ENCODE measurements around the gene WFIKKN1.

WFIKKN1 gene

DNA sequence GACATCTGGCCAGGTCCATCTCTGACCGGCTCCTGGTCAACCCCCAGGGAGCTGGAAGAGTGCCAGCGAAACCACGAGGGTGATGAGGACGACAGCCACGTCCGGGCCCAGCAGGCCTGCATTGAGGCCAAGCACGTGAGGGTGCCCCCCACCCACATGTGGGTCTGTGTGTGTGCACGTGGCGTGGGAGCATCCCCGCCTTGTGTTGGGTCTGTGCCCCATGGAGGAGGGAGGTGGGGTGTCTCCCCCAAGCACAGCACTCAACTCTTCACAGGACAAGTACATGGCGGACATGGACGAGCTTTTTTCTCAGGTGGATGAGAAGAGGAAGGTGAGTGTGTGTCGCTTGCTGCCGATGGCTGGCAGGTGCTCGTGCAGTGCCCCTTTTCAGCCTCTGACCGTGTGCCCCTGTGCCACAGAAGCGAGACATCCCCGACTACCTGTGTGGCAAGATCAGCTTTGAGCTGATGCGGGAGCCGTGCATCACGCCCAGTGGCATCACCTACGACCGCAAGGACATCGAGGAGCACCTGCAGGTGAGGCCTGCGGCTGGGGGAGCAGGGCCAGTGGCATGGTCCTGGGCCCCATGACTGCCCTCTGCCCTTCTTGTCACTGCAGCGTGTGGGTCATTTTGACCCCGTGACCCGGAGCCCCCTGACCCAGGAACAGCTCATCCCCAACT lies 51.1 kb downstream of the WFIKKN1 start (continued):
- TF ChIP-seq, protein P1, sequence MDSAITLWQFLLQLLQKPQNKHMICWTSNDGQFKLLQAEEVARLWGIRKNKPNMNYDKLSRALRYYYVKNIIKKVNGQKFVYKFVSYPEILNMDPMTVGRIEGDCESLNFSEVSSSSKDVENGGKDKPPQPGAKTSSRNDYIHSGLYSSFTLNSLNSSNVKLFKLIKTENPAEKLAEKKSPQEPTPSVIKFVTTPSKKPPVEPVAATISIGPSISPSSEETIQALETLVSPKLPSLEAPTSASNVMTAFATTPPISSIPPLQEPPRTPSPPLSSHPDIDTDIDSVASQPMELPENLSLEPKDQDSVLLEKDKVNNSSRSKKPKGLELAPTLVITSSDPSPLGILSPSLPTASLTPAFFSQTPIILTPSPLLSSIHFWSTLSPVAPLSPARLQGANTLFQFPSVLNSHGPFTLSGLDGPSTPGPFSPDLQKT (IDR thresholded peaks at IDR 0.05; ENCODE audit: borderline replicate concordance, low read depth, low read length): no peak
- TF ChIP-seq ZNF501 (tag by site-specific recombination; IDR thresholded peaks at IDR 0.05) (0 out of 2 replicates have a peak, but pooled peaks have one; percentile 57), ZNF169 (tag by site-specific recombination; IDR thresholded peaks at IDR 0.05) (no peak), ZNF184 (tag by site-specific recombination; IDR thresholded peaks at IDR 0.05) (peak; percentile 7; the same call in 1 of the 2 replicates), YY1 (tag by site-specific recombination; IDR thresholded peaks at IDR 0.05) (peak; percentile 19; the same call in 1 of the 2 replicates), EGR2 (tag by site-specific recombination; IDR thresholded peaks at IDR 0.05; ENCODE audit: low read depth) (peak; percentile 90), KLF8 (tag by site-specific recombination; IDR thresholded peaks at IDR 0.05) (peak; percentile 75), SP7 (tag by site-specific recombination; IDR thresholded peaks at IDR 0.05) (peak; percentile 8; the same call in 1 of the 2 replicates), GLIS2 (tag by site-specific recombination; IDR thresholded peaks at IDR 0.05) (peak; percentile 96), ZNF10 (tag by site-specific recombination; IDR thresholded peaks at IDR 0.05) (peak; percentile 43), KLF16 (tag by site-specific recombination; IDR thresholded peaks at IDR 0.05) (peak; percentile 52), ZNF776 (tag by site-specific recombination; IDR thresholded peaks at IDR 0.05; ENCODE audit: borderline replicate concordance) (no peak), ZNF600 (tag by site-specific recombination; IDR thresholded peaks at IDR 0.05) (0 out of 2 replicates have a peak, but pooled peaks have one; percentile 6), OSR2 (tag by site-specific recombination; IDR thresholded peaks at IDR 0.05) (peak; percentile 75), REPIN1 (tag by site-specific recombination; IDR thresholded peaks at IDR 0.05; ENCODE audit: low read depth) (0 out of 2 replicates have a peak, but pooled peaks have one; percentile 8), ZNF585B (tag by site-specific recombination; IDR thresholded peaks at IDR 0.05) (no peak), ZNF785 (tag by site-specific recombination; IDR thresholded peaks at IDR 0.05) (no peak), BCL11A (tag by site-specific recombination; IDR thresholded peaks at IDR 0.05; ENCODE audit: low read depth) (peak; percentile 85), KLF1 (tag by site-specific recombination; IDR thresholded peaks at IDR 0.05) (peak; percentile 72), ZIC2 (tag by site-specific recombination; IDR thresholded peaks at IDR 0.05) (peak; percentile 88), TRIM28 (IDR thresholded peaks at IDR 0.05; ENCODE audit: borderline replicate concordance, low read length) (no peak)
- TF ChIP-seq, protein P2, sequence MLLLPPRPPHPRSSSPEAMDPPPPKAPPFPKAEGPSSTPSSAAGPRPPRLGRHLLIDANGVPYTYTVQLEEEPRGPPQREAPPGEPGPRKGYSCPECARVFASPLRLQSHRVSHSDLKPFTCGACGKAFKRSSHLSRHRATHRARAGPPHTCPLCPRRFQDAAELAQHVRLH (tag by site-specific recombination; IDR thresholded peaks at IDR 0.05): peak; percentile 32; the same call in 1 of the 2 replicates
- TF ChIP-seq, protein P3, sequence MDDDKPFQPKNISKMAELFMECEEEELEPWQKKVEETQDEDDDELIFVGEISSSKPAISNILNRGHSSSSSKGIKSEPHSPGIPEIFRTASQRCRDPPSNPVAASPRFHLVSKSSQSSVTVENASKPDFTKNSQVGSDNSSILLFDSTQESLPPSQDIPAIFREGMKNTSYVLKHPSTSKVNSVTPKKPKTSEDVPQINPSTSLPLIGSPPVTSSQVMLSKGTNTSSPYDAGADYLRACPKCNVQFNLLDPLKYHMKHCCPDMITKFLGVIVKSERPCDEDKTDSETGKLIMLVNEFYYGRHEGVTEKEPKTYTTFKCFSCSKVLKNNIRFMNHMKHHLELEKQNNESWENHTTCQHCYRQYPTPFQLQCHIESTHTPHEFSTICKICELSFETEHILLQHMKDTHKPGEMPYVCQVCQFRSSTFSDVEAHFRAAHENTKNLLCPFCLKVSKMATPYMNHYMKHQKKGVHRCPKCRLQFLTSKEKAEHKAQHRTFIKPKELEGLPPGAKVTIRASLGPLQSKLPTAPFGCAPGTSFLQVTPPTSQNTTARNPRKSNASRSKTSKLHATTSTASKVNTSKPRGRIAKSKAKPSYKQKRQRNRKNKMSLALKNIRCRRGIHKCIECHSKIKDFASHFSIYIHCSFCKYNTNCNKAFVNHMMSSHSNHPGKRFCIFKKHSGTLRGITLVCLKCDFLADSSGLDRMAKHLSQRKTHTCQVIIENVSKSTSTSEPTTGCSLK (tag by site-specific recombination; IDR thresholded peaks at IDR 0.05): no peak
- TF ChIP-seq, protein P4, sequence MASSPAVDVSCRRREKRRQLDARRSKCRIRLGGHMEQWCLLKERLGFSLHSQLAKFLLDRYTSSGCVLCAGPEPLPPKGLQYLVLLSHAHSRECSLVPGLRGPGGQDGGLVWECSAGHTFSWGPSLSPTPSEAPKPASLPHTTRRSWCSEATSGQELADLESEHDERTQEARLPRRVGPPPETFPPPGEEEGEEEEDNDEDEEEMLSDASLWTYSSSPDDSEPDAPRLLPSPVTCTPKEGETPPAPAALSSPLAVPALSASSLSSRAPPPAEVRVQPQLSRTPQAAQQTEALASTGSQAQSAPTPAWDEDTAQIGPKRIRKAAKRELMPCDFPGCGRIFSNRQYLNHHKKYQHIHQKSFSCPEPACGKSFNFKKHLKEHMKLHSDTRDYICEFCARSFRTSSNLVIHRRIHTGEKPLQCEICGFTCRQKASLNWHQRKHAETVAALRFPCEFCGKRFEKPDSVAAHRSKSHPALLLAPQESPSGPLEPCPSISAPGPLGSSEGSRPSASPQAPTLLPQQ (tag by site-specific recombination; IDR thresholded peaks at IDR 0.05): peak; percentile 92
- TF ChIP-seq, protein P5, sequence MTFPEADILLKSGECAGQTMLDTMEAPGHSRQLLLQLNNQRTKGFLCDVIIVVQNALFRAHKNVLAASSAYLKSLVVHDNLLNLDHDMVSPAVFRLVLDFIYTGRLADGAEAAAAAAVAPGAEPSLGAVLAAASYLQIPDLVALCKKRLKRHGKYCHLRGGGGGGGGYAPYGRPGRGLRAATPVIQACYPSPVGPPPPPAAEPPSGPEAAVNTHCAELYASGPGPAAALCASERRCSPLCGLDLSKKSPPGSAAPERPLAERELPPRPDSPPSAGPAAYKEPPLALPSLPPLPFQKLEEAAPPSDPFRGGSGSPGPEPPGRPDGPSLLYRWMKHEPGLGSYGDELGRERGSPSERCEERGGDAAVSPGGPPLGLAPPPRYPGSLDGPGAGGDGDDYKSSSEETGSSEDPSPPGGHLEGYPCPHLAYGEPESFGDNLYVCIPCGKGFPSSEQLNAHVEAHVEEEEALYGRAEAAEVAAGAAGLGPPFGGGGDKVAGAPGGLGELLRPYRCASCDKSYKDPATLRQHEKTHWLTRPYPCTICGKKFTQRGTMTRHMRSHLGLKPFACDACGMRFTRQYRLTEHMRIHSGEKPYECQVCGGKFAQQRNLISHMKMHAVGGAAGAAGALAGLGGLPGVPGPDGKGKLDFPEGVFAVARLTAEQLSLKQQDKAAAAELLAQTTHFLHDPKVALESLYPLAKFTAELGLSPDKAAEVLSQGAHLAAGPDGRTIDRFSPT (tag by site-specific recombination; IDR thresholded peaks at IDR 0.05): peak; percentile 93
- TF ChIP-seq, protein P6, sequence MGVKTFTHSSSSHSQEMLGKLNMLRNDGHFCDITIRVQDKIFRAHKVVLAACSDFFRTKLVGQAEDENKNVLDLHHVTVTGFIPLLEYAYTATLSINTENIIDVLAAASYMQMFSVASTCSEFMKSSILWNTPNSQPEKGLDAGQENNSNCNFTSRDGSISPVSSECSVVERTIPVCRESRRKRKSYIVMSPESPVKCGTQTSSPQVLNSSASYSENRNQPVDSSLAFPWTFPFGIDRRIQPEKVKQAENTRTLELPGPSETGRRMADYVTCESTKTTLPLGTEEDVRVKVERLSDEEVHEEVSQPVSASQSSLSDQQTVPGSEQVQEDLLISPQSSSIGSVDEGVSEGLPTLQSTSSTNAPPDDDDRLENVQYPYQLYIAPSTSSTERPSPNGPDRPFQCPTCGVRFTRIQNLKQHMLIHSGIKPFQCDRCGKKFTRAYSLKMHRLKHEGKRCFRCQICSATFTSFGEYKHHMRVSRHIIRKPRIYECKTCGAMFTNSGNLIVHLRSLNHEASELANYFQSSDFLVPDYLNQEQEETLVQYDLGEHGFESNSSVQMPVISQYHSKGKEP (tag by site-specific recombination; IDR thresholded peaks at IDR 0.05): 0 out of 2 replicates have a peak, but pooled peaks have one; percentile 47
- TF ChIP-seq, protein P7, sequence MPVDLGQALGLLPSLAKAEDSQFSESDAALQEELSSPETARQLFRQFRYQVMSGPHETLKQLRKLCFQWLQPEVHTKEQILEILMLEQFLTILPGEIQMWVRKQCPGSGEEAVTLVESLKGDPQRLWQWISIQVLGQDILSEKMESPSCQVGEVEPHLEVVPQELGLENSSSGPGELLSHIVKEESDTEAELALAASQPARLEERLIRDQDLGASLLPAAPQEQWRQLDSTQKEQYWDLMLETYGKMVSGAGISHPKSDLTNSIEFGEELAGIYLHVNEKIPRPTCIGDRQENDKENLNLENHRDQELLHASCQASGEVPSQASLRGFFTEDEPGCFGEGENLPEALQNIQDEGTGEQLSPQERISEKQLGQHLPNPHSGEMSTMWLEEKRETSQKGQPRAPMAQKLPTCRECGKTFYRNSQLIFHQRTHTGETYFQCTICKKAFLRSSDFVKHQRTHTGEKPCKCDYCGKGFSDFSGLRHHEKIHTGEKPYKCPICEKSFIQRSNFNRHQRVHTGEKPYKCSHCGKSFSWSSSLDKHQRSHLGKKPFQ (tag by site-specific recombination; IDR thresholded peaks at IDR 0.05): peak; percentile 11; the same call in 1 of the 2 replicates
- TF ChIP-seq, protein P8, sequence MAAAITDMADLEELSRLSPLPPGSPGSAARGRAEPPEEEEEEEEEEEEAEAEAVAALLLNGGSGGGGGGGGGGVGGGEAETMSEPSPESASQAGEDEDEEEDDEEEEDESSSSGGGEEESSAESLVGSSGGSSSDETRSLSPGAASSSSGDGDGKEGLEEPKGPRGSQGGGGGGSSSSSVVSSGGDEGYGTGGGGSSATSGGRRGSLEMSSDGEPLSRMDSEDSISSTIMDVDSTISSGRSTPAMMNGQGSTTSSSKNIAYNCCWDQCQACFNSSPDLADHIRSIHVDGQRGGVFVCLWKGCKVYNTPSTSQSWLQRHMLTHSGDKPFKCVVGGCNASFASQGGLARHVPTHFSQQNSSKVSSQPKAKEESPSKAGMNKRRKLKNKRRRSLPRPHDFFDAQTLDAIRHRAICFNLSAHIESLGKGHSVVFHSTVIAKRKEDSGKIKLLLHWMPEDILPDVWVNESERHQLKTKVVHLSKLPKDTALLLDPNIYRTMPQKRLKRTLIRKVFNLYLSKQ (tag by site-specific recombination; IDR thresholded peaks at IDR 0.05; ENCODE audit: borderline replicate concordance): no peak

All from HEK293 (cell line).